Erythroblast (primary cell): ENCODE measurements around the gene EXOC6B.

Source experiments
- DNase-seq, 2 experiments: peaks; one replicate each; lab custom pipeline; 2025; lab: John Stamatoyannopoulos, UW
- GATA1 ChIP-seq: IDR thresholded peaks from 2 replicates; pipeline ENCODE4 v1.6.1; 2011; ENCODE audit warnings: low read depth, mild to moderate bottlenecking, control low read depth, low read length, moderate library complexity
- POLR2A ChIP-seq: IDR thresholded peaks from 2 replicates; pipeline ENCODE4 v1.6.1; 2011; ENCODE audit warnings: mild to moderate bottlenecking, low read length

The EXOC6B gene

GRCh38 chr2:72825257-72826155 is at the start of gene EXOC6B:
TSS of gene EXOC6B (minus strand) at chr2:72826033.
- peak; percentile 81 to 91 for DNase-seq
- no peak for TF ChIP-seq POLR2A
- TF ChIP-seq GATA1: no peak

- TF ChIP-seq POLR2A (no peak), GATA1 (no peak)
- no peak for DNase-seq
Measured at GRCh38 chr2:72871880-72872279, 46.0 kb upstream of the EXOC6B start.

GRCh38 chr2:72871060-72871459 is 45.2 kb upstream of the EXOC6B start:
- TF ChIP-seq GATA1 (no peak), POLR2A (no peak)
- DNase-seq: no peak

- no peak for DNase-seq
- TF ChIP-seq GATA1 (no peak), POLR2A (no peak)
Measured at GRCh38 chr2:72864500-72864899, 38.7 kb upstream of the EXOC6B start.

- DNase-seq: no peak
Measured at GRCh38 chr2:72863046-72863445, 37.2 kb upstream of the EXOC6B start.

GRCh38 chr2:72862239-72862988 is 36.6 kb upstream of the EXOC6B start:
- TF ChIP-seq POLR2A (no peak), GATA1 (no peak)
- peak; percentile 81 to 91 for DNase-seq

More at GRCh38 chr2:72863046-72863445, 37.2 kb upstream of the EXOC6B start:
- TF ChIP-seq POLR2A: no peak
- TF ChIP-seq GATA1: no peak

- TF ChIP-seq POLR2A (no peak), GATA1 (no peak)
- peak; percentile 48 to 70 for DNase-seq
Measured at GRCh38 chr2:72859831-72860262, 34.0 kb upstream of the EXOC6B start.

- DNase-seq: no peak
- no peak for TF ChIP-seq GATA1
- no peak for TF ChIP-seq POLR2A
Measured at GRCh38 chr2:72851333-72851732, 25.5 kb upstream of the EXOC6B start.

- no peak for TF ChIP-seq GATA1
- TF ChIP-seq POLR2A: no peak
- DNase-seq: no peak
Measured at GRCh38 chr2:72849138-72849462, 23.3 kb upstream of the EXOC6B start.

- no peak for DNase-seq
- no peak for TF ChIP-seq POLR2A
- no peak for TF ChIP-seq GATA1
Measured at GRCh38 chr2:72848436-72849137, 22.8 kb upstream of the EXOC6B start.

GRCh38 chr2:72847534-72848315 is 21.9 kb upstream of the EXOC6B start:
- no peak for TF ChIP-seq POLR2A
- no peak for TF ChIP-seq GATA1
- DNase-seq: no peak

GRCh38 chr2:72846171-72847095 is 20.6 kb upstream of the EXOC6B start:
- no peak for DNase-seq
- TF ChIP-seq GATA1: no peak
- TF ChIP-seq POLR2A: no peak

GRCh38 chr2:72843301-72843700 is 17.5 kb upstream of the EXOC6B start:
- no peak for TF ChIP-seq POLR2A
- DNase-seq: no peak
